ENCODE results near the gene RDM1.
A peak's percentile ranks its signal among the peaks of the same experiment; 100 is the strongest.

The RDM1 gene, protein sequence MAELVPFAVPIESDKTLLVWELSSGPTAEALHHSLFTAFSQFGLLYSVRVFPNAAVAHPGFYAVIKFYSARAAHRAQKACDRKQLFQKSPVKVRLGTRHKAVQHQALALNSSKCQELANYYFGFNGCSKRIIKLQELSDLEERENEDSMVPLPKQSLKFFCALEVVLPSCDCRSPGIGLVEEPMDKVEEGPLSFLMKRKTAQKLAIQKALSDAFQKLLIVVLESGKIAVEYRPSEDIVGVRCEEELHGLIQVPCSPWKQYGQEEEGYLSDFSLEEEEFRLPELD

GRCh38 chr17:35930211-35931065 is at the start of gene RDM1:
RDM1 (minus strand) TSS chr17:35930773; CDS start chr17:35930727, 46 bp downstream.
- peak; percentile 85 for DNase-seq
- in situ Hi-C loops (cut with HindIII; ENCODE audit: low pct_ligation_motif_present, low pct_unique_long_range_greater_than_20kb, low sequenced_read_pairs), result no loop called here

GRCh38 chr17:35978346-35978745 is 47.8 kb upstream of the RDM1 start:
- DNase-seq, result no peak
- in situ Hi-C loops (cut with HindIII; ENCODE audit: low pct_ligation_motif_present, low pct_unique_long_range_greater_than_20kb, low sequenced_read_pairs), result no loop called here

DNA sequence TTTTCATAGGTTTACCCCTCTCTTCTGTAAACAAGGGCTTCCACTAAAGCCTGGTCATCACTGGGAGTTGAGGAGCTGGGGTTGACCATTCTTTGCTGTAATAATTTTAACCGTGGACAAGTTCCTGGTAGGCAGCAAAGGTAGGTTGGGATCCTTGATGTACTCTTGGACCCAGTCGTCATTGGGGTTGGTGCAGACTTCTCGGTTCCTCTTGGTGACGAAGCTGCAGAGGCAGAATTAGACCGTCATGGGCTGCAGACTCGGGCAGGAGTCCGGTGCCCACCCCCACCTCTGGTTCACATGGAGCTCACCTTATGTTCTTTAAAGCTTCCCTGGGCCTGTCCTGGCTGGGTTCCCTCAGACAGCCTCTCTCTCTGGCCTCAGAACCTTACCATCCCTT is 46.9 kb upstream of the RDM1 start:
- DNase-seq, result no peak
- in situ Hi-C loops (cut with HindIII; ENCODE audit: low pct_ligation_motif_present, low pct_unique_long_range_greater_than_20kb, low sequenced_read_pairs), result no loop called here

- DNase-seq, result no peak
- in situ Hi-C loops (cut with HindIII; ENCODE audit: low pct_ligation_motif_present, low pct_unique_long_range_greater_than_20kb, low sequenced_read_pairs), result no loop called here
Observed at GRCh38 chr17:35973333-35974260, 43.0 kb upstream of the RDM1 start.

- no peak for DNase-seq
- in situ Hi-C loops (cut with HindIII; ENCODE audit: low pct_ligation_motif_present, low pct_unique_long_range_greater_than_20kb, low sequenced_read_pairs), result no loop called here
Observed at GRCh38 chr17:35972945-35973332, 42.4 kb upstream of the RDM1 start.

DNA sequence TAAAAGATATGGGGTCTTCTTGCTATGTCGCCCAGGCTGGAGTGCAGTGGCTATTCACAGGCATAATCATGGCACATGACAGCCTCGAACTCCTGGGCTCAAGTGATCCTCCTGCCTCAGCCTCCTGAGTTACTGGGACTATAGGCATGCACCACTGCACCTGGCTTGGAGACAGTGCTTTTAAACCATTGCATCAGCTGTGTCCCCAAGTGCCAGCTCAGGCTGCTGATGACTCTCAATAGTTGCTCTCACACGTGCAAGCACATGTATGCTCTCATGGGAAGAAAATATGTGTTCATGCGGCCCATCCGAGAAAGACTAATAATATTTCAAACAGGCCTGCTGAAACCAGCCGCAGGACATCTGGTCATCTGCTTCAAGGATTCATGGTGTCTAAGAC is 42.0 kb upstream of the RDM1 start:
- in situ Hi-C loops (cut with HindIII; ENCODE audit: low pct_ligation_motif_present, low pct_unique_long_range_greater_than_20kb, low sequenced_read_pairs), result no loop called here
- DNase-seq, result no peak

- no peak for DNase-seq
- in situ Hi-C loops (cut with HindIII; ENCODE audit: low pct_ligation_motif_present, low pct_unique_long_range_greater_than_20kb, low sequenced_read_pairs), result no loop called here
Observed at GRCh38 chr17:35972066-35972465, 41.5 kb upstream of the RDM1 start.

DNA sequence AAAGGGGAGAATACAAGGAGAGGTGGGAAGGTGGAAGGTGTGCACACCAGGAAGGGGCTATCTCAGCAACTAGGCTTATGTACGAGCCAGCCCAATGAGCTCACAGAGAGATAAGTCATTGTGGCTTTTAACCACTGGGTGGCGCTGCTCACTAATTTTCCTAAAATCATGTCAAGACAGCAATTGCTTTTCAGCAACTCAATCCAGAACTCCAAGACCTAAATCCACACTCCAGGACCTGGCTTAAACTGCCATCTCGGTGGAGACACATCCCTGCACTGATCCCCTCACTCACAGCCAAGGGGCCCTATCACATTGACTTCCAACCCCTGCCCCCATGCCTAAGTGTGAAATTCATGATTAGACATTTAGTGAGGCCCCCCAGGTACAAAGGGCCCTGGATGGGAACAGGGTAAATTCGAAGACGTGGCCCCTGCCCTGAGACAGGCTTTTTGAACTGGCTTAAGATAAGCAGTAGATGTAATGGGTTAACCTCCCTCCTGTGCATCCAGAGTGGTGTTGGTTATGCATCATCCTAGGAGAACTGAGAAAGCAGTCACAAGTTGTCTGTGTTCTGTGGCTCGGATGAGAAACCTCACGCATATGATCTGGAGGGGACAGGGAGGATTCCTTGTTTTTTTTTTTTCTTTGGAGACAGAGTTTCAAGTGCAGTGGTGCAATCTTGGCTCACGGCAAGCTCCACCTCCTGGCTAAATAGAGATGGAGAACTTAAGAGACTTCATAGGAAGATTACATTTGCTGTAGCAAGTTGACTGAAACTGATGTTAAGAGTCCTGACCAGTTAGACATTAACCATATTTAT is 39.2 kb upstream of the RDM1 start:
- peak; percentile 78 for DNase-seq
- in situ Hi-C loops (cut with HindIII; ENCODE audit: low pct_ligation_motif_present, low pct_unique_long_range_greater_than_20kb, low sequenced_read_pairs), result no loop called here

DNA sequence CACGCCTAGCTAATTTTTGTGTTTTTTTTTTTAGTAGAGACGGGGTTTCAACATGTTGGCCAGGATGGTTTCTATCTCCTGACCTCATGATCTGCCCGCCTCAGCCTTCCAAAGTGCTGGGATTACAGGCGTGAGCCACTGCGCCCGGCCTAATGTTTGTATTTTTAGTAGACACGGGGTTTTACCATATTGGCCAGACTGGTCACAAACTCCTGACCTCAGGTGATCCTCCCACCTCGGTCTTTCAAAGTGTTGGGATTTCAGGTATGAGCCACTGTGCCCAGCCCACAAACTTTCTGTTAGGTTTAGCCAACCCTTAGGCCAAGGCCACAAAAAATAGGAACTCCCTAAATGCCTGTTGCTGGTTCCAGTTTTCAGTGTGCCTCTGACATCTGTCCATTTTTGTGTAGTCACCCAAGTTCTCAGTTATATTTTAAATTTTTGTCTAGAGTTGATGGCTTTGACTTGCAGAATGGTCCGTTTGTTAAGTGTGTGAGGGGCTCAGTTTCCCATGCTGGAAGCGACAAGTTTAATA is 38.0 kb upstream of the RDM1 start:
- no peak for DNase-seq

GRCh38 chr17:35965272-35965671 is 34.7 kb upstream of the RDM1 start:
- in situ Hi-C loops (cut with HindIII; ENCODE audit: low pct_ligation_motif_present, low pct_unique_long_range_greater_than_20kb, low sequenced_read_pairs), result no loop called here

More for the DNA sequence above, 38.0 kb upstream of the RDM1 start:
- in situ Hi-C loops (cut with HindIII; ENCODE audit: low pct_ligation_motif_present, low pct_unique_long_range_greater_than_20kb, low sequenced_read_pairs), result no loop called here

DNA sequence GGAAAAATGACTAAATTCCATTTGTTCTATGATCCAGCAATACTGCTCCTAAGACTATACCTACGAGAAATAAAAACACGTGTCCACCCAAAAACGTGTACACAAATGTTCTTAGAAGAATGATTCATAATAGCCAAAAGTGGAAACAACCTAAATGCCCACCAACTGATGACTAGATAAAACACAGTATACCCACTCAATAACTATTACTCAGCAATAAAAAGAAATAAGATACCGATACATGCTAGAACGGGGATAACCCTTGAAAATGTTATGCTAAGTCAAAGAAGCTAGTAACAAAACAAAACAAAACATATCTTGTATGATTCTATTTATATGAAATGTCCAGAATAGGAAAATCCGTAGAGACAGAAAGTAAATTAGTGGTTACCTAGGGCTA is 33.1 kb upstream of the RDM1 start:
- in situ Hi-C loops (cut with HindIII; ENCODE audit: low pct_ligation_motif_present, low pct_unique_long_range_greater_than_20kb, low sequenced_read_pairs), result no loop called here
- no peak for DNase-seq

More at GRCh38 chr17:35965272-35965671, 34.7 kb upstream of the RDM1 start:
- DNase-seq, result no peak

DNA sequence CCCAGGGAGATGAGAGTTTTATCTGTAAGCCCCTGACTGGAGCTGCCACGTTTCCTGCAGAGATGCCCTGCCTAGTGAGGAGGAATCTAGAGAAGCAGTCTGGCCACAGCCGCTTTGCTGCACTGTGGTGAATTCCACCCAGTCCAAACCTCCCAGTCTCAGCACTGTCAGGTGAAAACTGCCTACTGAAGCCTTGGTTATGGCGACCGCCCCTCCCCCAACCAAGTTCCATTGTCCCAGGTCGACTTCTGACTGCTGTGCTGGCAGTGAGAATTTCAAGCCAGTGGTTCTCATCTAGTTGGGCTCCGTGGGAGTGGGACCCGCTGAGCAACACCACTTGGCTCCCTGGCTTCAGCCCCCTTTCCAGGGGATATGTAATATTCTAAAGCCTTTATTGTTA is 23.1 kb upstream of the RDM1 start:
- in situ Hi-C loops (cut with HindIII; ENCODE audit: low pct_ligation_motif_present, low pct_unique_long_range_greater_than_20kb, low sequenced_read_pairs), result no loop called here
- no peak for DNase-seq

DNA sequence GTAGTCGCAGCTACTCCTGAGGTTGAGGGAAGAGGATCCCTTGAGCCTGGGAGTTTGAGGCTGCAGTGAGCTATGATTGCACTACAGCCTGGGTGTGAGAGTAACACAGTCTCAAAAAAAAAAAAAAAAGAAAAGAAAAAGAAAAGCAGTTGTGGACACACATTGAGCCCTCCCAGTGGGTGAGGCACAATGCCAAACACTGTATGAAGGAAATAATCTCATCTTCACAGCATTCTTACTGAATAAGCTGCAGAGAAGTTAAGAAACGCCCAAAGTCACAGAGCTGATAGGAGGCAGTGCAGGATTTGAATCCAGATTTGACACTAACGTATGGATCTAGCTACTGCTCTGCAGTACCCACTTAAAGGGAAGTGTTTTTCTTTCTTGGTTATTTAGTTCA is 18.8 kb upstream of the RDM1 start:
- DNase-seq, result no peak
- in situ Hi-C loops (cut with HindIII; ENCODE audit: low pct_ligation_motif_present, low pct_unique_long_range_greater_than_20kb, low sequenced_read_pairs), result no loop called here

GRCh38 chr17:35948092-35948491 is 17.5 kb upstream of the RDM1 start:
- no peak for DNase-seq

GRCh38 chr17:35947156-35947585 is 16.6 kb upstream of the RDM1 start:
- in situ Hi-C loops (cut with HindIII; ENCODE audit: low pct_ligation_motif_present, low pct_unique_long_range_greater_than_20kb, low sequenced_read_pairs), result no loop called here
- peak; percentile 82 for DNase-seq

More at GRCh38 chr17:35948092-35948491, 17.5 kb upstream of the RDM1 start:
- in situ Hi-C loops (cut with HindIII; ENCODE audit: low pct_ligation_motif_present, low pct_unique_long_range_greater_than_20kb, low sequenced_read_pairs), result no loop called here

GRCh38 chr17:35944151-35944550 is 13.6 kb upstream of the RDM1 start:
- in situ Hi-C loops (cut with HindIII; ENCODE audit: low pct_ligation_motif_present, low pct_unique_long_range_greater_than_20kb, low sequenced_read_pairs), result no loop called here
- no peak for DNase-seq

GRCh38 chr17:35943537-35943936 is 13.0 kb upstream of the RDM1 start, which contains the start of gene LYZL6:
LYZL6 (minus strand) TSS chr17:35943713; CDS start chr17:35939356, 4,357 bp downstream.
- in situ Hi-C loops (cut with HindIII; ENCODE audit: low pct_ligation_motif_present, low pct_unique_long_range_greater_than_20kb, low sequenced_read_pairs), result no loop called here
- DNase-seq, result no peak
